ENCODE data around the gene DLG2. TPM values are rescaled to one million over a fixed set of nuclear protein-coding genes. Genes with fewer than 3 reads are reported as not detected.
A peak's percentile ranks its signal among the peaks of the same experiment; 100 is the strongest.

Gene DLG2
- total and polyA plus RNA-seq, 4 donors: 1.3 to 23.3 (median 10.9) TPM

- no peak for DNase-seq
These were observed 1775.1 kb downstream of the DLG2 start for GRCh38 chr11:83852012-83852411.

GRCh38 chr11:83847467-83848034 is 1779.6 kb downstream of the DLG2 start:
- no peak for DNase-seq
- H3K4me3 ChIP-seq (ENCODE audit: low read length in 2 of 2): no peak overlapping the region
- no peaks in the 10 kb centered on the region for H3K36me3 ChIP-seq (ENCODE audit: control insufficient read depth in 1 of 2, insufficient read depth in 2 of 2, low read length in 1 of 2)
- no peak for ATAC-seq (ENCODE audit: low FRiP score)
- no peak overlapping the region for H3K27ac ChIP-seq (ENCODE audit: low read depth in 1 of 2, low read length in 2 of 2)
- no peaks in the 10 kb centered on the region for H3K9me3 ChIP-seq (ENCODE audit: control insufficient read depth, low read length)
- 74 to 86% methylated on average over 6 of the region's 6 CpGs for WGBS, 2 donors
- intact Hi-C loops (cut with DNase I): no loop called here
- no peaks in the 10 kb centered on the region for H3K27me3 ChIP-seq (ENCODE audit: control insufficient read depth in 1 of 2, insufficient read depth in 2 of 2, low read length in 1 of 2)
- H3K4me1 ChIP-seq (ENCODE audit: control insufficient read depth in 1 of 2, insufficient read depth in 2 of 2, low read length in 2 of 2): no peaks in the 10 kb centered on the region

More at GRCh38 chr11:83852012-83852411, 1775.1 kb downstream of the DLG2 start:
- intact Hi-C loops (cut with DNase I): no loop called here
- H3K9me3 ChIP-seq (ENCODE audit: control insufficient read depth, low read length): no peaks in the 10 kb centered on the region
- H3K36me3 ChIP-seq (ENCODE audit: control insufficient read depth in 1 of 2, insufficient read depth in 2 of 2, low read length in 1 of 2): no peaks in the 10 kb centered on the region
- ATAC-seq (ENCODE audit: low FRiP score): no peak
- H3K4me3 ChIP-seq (ENCODE audit: low read length in 2 of 2): no peak overlapping the region
- 73 to 81% methylated on average over 3 of the region's 3 CpGs for WGBS, 2 donors
- H3K27ac ChIP-seq (ENCODE audit: low read depth in 1 of 2, low read length in 2 of 2): no peak overlapping the region
- no peaks in the 10 kb centered on the region for H3K4me1 ChIP-seq (ENCODE audit: control insufficient read depth in 1 of 2, insufficient read depth in 2 of 2, low read length in 2 of 2)
- H3K27me3 ChIP-seq (ENCODE audit: control insufficient read depth in 1 of 2, insufficient read depth in 2 of 2, low read length in 1 of 2): no peaks in the 10 kb centered on the region

GRCh38 chr11:83845797-83846196 is 1781.3 kb downstream of the DLG2 start:
- H3K27ac ChIP-seq (ENCODE audit: low read depth in 1 of 2, low read length in 2 of 2): no peak overlapping the region
- no peaks in the 10 kb centered on the region for H3K4me1 ChIP-seq (ENCODE audit: control insufficient read depth in 1 of 2, insufficient read depth in 2 of 2, low read length in 2 of 2)
- ATAC-seq (ENCODE audit: low FRiP score): no peak
- no peak overlapping the region for H3K4me3 ChIP-seq (ENCODE audit: low read length in 2 of 2)
- no peaks in the 10 kb centered on the region for H3K9me3 ChIP-seq (ENCODE audit: control insufficient read depth, low read length)
- WGBS, 2 donors: 21 to 41% methylated on average over 1 of the region's 1 CpG
- H3K27me3 ChIP-seq (ENCODE audit: control insufficient read depth in 1 of 2, insufficient read depth in 2 of 2, low read length in 1 of 2): no peaks in the 10 kb centered on the region
- intact Hi-C loops (cut with DNase I): no loop called here
- DNase-seq: no peak
- no peaks in the 10 kb centered on the region for H3K36me3 ChIP-seq (ENCODE audit: control insufficient read depth in 1 of 2, insufficient read depth in 2 of 2, low read length in 1 of 2)

- 21 to 74% methylated on average over 2 of the region's 2 CpGs for WGBS, 2 donors
- intact Hi-C loops (cut with DNase I): no loop called here
- no peak for DNase-seq
These were observed 1786.8 kb downstream of the DLG2 start for GRCh38 chr11:83840326-83840725.

GRCh38 chr11:83836883-83837654 is 1790.1 kb downstream of the DLG2 start:
- H3K9me3 ChIP-seq (ENCODE audit: control insufficient read depth, low read length): no peaks in the 10 kb centered on the region
- H3K27ac ChIP-seq (ENCODE audit: low read depth in 1 of 2, low read length in 2 of 2): no peak overlapping the region
- ATAC-seq (ENCODE audit: low FRiP score): peak; percentile 79
- WGBS, 2 donors: 44 to 50% methylated on average over 10 of the region's 10 CpGs
- H3K27me3 ChIP-seq (ENCODE audit: control insufficient read depth in 1 of 2, insufficient read depth in 2 of 2, low read length in 1 of 2): peaks cover 0 to 2% of the 10 kb centered on the region in 2 donors
- no peak for DNase-seq
- intact Hi-C loops (cut with DNase I): loop anchor here (5.0 to 10.0 kb wide), 4 partner anchors 685 to 728 kb away; no protein-coding TSS in a partner anchor
- no peaks in the 10 kb centered on the region for H3K4me1 ChIP-seq (ENCODE audit: control insufficient read depth in 1 of 2, insufficient read depth in 2 of 2, low read length in 2 of 2)
- no peak overlapping the region for H3K4me3 ChIP-seq (ENCODE audit: low read length in 2 of 2)
- H3K36me3 ChIP-seq (ENCODE audit: control insufficient read depth in 1 of 2, insufficient read depth in 2 of 2, low read length in 1 of 2): no peaks in the 10 kb centered on the region

More at GRCh38 chr11:83840326-83840725, 1786.8 kb downstream of the DLG2 start:
- H3K4me1 ChIP-seq (ENCODE audit: control insufficient read depth in 1 of 2, insufficient read depth in 2 of 2, low read length in 2 of 2): no peaks in the 10 kb centered on the region
- H3K27me3 ChIP-seq (ENCODE audit: control insufficient read depth in 1 of 2, insufficient read depth in 2 of 2, low read length in 1 of 2): peaks cover 0 to 2% of the 10 kb centered on the region in 2 donors
- no peak for ATAC-seq (ENCODE audit: low FRiP score)
- H3K4me3 ChIP-seq (ENCODE audit: low read length in 2 of 2): no peak overlapping the region
- no peaks in the 10 kb centered on the region for H3K9me3 ChIP-seq (ENCODE audit: control insufficient read depth, low read length)
- no peaks in the 10 kb centered on the region for H3K36me3 ChIP-seq (ENCODE audit: control insufficient read depth in 1 of 2, insufficient read depth in 2 of 2, low read length in 1 of 2)
- no peak overlapping the region for H3K27ac ChIP-seq (ENCODE audit: low read depth in 1 of 2, low read length in 2 of 2)

- no peak overlapping the region for H3K4me3 ChIP-seq (ENCODE audit: low read length in 2 of 2)
- H3K9me3 ChIP-seq (ENCODE audit: control insufficient read depth, low read length): no peaks in the 10 kb centered on the region
- peaks cover 0 to 2% of the 10 kb centered on the region in 2 donors for H3K27me3 ChIP-seq (ENCODE audit: control insufficient read depth in 1 of 2, insufficient read depth in 2 of 2, low read length in 1 of 2)
- no peaks in the 10 kb centered on the region for H3K4me1 ChIP-seq (ENCODE audit: control insufficient read depth in 1 of 2, insufficient read depth in 2 of 2, low read length in 2 of 2)
- DNase-seq (no peak), ATAC-seq (ENCODE audit: low FRiP score) (no peak)
- H3K36me3 ChIP-seq (ENCODE audit: control insufficient read depth in 1 of 2, insufficient read depth in 2 of 2, low read length in 1 of 2): no peaks in the 10 kb centered on the region
- intact Hi-C loops (cut with DNase I): loop anchor here (5.0 to 10.0 kb wide), 4 partner anchors 686 to 729 kb away; no protein-coding TSS in a partner anchor
- no peak overlapping the region for H3K27ac ChIP-seq (ENCODE audit: low read depth in 1 of 2, low read length in 2 of 2)
These were observed 1791.1 kb downstream of the DLG2 start for GRCh38 chr11:83836065-83836464.

- 56 to 64% methylated on average over 1 of the region's 1 CpG for WGBS, 2 donors
- no peaks in the 10 kb centered on the region for H3K9me3 ChIP-seq (ENCODE audit: control insufficient read depth, low read length)
- intact Hi-C loops (cut with DNase I): loop anchor here (5.0 to 10.0 kb wide), 4 partner anchors 687 to 729 kb away; no protein-coding TSS in a partner anchor
These were observed 1791.7 kb downstream of the DLG2 start for GRCh38 chr11:83835423-83835822.

GRCh38 chr11:83831929-83832328 is 1795.2 kb downstream of the DLG2 start:
- H3K9me3 ChIP-seq (ENCODE audit: control insufficient read depth, low read length): no peaks in the 10 kb centered on the region
- no peaks in the 10 kb centered on the region for H3K36me3 ChIP-seq (ENCODE audit: control insufficient read depth in 1 of 2, insufficient read depth in 2 of 2, low read length in 1 of 2)
- DNase-seq (no peak), ATAC-seq (ENCODE audit: low FRiP score) (no peak)
- intact Hi-C loops (cut with DNase I): loop anchor here (10.0 kb wide), 3 partner anchors 693 to 733 kb away; no protein-coding TSS in a partner anchor
- no peak overlapping the region for H3K27ac ChIP-seq (ENCODE audit: low read depth in 1 of 2, low read length in 2 of 2)
- H3K4me1 ChIP-seq (ENCODE audit: control insufficient read depth in 1 of 2, insufficient read depth in 2 of 2, low read length in 2 of 2): no peaks in the 10 kb centered on the region
- no peak overlapping the region for H3K4me3 ChIP-seq (ENCODE audit: low read length in 2 of 2)
- H3K27me3 ChIP-seq (ENCODE audit: control insufficient read depth in 1 of 2, insufficient read depth in 2 of 2, low read length in 1 of 2): no peaks in the 10 kb centered on the region

More at GRCh38 chr11:83835423-83835822, 1791.7 kb downstream of the DLG2 start:
- Histone ChIP-seq H3K4me3 (ENCODE audit: low read length in 2 of 2) (no peak overlapping the region), H3K36me3 (ENCODE audit: control insufficient read depth in 1 of 2, insufficient read depth in 2 of 2, low read length in 1 of 2) (no peaks in the 10 kb centered on the region), H3K4me1 (ENCODE audit: control insufficient read depth in 1 of 2, insufficient read depth in 2 of 2, low read length in 2 of 2) (no peaks in the 10 kb centered on the region), H3K27ac (ENCODE audit: low read depth in 1 of 2, low read length in 2 of 2) (no peak overlapping the region), H3K27me3 (ENCODE audit: control insufficient read depth in 1 of 2, insufficient read depth in 2 of 2, low read length in 1 of 2) (peaks cover 0 to 2% of the 10 kb centered on the region in 2 donors)
- no peak for DNase-seq
- no peak for ATAC-seq (ENCODE audit: low FRiP score)

Measured in aorta (tissue), 5 donors.